Stimulated activated CD8-positive, alpha-beta memory T cell treated with anti-CD3 and anti-CD28 coated beads, Interleukin-12 subunit alpha, Interleukin-12 subunit beta, amount 100 ng/mL, for 24 hours (primary cell): Measurements from ENCODE around the gene DPP4.

ENCODE experiments used
- DNase-seq: peaks from one replicate; pipeline ENCODE4 v3.0.0-alpha.2; 2020; ENCODE audit errors: extremely low read depth

Gene DPP4

DNA sequence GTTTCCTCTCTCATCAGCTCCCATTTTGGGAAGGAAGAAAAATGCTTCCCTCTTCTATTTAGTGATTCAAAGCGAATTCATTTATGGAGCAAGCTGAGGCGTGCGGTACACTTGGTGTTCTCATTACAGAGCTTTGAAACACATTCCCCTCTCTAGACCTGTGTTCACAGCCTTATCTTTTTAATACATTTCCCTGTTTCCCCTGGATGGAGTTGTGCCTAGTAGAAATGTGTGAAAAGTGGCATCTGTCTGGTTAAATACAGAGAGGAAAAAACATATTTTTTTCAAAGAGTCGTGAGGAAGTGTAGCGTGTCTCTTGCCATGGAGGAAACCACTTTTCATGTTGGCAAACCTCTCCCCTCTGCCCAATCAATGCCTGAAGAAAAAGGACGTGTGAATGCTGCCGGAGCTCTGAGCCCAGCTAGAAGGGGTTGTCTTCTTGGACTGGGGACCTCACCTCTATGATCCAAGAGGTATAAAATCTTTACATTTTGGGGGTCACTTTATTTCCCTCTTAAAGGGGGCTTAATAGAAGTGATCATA is 52.4 kb downstream of the DPP4 start:
- DNase-seq: no peak

DNA sequence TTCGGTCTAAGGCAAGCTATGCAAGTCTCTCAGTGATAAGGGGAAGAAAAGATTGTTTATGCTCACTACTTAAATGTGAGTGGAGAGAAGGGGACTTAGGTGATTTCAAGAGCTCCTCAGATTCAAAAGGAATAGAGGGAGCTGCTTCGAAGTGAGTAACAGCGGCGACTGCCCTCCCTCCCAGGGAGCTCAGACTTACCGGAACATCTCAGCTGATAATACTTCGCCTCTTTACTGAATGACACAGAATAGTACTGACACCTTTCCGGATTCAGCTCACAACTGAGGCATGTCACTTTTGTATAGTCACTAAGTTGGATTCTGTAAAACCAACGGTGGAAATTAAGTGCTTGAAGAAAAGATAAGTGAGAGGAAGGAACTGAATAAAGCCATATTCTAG is 55.5 kb downstream of the DPP4 start:
- no peak for DNase-seq

DNA sequence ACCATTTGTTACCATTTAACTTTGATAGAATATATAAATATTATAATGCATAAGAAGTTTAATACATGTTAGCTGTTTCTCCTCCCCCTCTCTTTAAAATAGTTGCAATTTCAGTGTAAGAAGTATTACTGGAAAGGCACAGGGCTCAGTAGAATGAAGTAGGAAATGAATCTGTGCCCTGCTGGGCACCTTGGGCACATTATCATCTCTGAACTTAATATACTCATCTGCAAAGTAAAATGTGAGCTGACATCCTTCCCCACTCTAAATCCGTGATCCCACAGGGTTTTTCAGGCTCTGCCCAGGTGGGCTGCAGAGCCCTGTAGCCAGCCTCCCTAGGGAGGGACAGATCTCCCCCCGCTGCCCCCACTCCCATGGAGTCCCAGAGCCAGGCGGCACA is 56.8 kb downstream of the DPP4 start:
- no peak for DNase-seq

DNA sequence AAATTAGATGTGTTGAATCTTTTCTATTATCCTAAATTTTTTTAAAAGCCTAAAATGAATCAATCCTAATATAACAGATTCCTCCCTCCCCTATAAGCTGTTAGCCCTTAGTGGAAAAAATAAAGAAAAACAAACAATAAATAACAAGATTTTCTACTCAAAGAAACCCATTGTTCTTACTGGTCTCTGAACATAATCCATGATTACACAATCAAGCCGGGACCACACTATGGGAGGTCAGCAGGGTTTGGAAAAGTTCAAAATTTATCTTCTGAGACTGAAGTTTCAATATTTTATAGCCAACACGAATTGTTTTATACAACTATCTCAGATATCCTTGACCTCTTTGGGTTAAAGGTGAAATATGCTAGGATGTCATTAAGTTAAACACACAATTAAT is 57.9 kb downstream of the DPP4 start:
- no peak for DNase-seq

DNA sequence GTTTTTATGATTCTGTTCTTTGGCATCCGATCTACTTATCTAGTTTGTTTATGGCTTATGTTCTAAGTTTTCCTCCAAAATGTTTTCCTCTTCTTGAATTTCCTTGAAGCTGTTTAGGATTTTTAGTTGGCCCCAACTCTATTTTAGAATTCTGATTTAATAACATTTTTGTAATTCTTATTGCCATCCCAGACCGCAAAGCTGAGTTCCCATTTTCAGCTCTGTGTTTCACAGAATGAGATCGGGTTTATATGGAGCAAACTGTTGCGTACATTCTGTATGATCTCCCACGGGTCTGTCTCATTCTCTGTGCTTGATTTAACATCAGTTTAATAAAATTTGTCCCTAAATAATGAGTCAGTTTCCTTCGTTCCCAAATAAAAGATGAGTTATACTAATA is 59.3 kb downstream of the DPP4 start:
- no peak for DNase-seq

DNA sequence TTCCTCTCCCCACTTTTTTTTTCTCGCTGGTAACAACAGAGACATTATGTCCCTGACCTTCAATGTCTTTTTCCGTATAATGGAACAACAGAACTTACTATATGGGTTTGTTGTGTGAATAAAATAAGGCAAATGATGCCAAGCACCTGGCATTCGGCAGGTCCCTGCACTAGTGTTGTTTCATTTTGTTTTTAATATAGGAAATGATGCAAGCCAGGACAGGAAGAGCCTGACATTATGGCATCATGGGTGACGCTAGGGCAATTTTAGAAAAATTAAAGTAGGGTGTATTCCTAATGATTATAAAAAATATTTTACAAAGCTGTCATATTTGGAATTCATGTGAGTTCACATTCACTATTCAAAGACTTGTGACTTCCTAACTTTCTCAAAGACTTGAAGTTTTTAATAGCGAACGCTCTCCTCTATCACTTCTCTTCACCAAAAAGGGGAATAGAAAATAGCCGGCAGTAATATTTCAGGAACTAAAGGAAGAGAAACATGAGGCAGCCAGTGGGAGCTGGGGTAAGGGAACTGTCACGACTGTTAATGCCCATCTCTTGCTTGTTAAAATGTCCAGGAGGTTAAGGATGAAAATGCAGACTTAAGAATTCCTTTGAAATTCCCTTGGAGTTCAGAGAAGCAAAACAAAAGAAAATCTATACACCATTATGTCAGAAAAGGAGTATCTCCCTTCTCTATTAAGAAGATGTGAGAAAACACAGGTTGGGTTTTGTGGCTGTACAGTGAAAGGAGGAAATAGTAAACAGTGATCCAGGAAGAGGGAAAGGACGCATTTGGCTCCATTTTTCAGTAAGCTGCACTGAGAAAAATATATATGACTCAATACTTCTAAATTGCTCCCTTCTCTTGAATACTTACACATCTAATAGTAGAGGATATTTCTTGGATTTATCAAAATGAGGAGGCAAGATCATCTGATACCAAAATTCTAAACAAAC is 60.2 kb downstream of the DPP4 start:
- DNase-seq: no peak

DNA sequence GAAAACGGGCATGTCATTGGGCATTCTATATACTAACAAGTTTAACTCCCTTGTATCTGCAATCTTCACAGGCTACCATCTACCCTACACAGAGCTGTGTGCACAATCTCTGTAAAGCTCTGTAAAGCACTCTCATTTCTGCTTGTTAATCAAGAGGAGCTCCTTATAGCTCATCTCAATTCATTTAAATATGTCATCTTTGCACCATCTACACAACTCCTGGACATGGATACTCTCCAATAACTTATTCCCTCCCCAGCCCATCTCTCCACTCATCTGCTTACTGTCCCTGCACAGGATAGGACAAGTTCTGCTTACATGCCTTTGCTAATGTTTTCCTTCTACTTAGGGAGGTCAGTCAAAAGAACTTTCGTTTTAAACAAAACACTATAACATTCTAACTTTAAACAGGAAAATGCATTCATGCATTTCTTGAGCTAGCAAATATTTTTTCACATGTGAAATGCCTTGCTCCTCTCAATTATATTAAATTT is 61.4 kb downstream of the DPP4 start:
- no peak for DNase-seq

DNA sequence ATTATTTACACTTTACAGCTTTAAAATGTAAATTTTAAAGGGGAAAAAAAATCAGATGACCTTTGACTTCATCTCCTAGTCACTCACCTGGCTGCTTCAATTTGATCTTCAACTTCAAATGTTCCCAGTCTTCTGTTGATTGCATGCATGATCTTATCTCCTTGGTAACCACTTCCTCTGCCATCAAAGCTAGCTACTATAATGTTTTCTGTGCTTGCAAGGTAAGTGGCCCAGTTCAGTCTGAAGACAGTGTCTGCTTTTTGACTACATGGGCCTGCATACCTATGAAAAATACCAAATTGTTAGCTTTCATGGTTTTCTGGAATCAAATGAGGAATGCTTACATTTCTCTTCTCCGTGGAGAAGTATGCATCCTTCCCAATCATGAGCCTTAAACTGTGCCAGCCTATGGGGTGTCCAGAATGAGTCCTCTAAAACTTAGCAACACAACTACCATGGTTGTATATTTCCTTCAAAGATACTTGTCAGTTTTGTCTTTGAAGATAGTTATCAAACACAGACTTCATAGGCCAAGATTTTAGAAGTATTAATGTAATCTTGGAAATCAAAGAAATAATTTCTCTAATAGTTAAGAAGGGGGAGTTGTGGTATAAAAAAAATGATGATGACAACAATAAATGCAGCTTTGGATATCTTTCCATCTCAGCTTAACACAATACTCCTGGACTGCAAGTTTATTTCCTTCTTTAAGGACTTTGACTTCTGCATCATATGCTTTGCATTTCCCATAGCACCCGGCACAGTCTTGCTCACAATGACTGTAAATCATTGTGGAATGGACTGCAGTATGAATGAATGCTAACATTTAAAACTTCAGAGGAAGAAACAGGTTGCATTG is 62.1 kb downstream of the DPP4 start:
- no peak for DNase-seq

DNA sequence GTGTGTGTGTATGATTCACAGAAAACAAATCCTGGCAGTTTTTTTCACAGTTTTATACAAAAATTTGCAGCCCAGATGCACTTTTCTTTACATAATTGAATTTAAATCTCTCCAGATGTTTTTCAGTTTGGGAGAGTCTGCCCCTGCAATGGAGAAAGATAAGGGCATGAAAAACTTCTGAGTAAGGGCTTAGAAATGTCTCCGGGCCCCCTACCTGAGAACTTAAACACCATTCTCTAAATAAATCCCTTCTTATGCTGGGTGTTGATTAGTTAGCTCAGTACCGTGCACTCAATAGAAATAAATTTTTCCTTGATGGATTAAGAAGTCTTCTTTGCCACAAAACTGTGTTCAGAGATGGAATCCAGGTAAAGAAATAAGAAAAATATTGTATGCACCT is 64.5 kb downstream of the DPP4 start:
- DNase-seq: no peak

DNA sequence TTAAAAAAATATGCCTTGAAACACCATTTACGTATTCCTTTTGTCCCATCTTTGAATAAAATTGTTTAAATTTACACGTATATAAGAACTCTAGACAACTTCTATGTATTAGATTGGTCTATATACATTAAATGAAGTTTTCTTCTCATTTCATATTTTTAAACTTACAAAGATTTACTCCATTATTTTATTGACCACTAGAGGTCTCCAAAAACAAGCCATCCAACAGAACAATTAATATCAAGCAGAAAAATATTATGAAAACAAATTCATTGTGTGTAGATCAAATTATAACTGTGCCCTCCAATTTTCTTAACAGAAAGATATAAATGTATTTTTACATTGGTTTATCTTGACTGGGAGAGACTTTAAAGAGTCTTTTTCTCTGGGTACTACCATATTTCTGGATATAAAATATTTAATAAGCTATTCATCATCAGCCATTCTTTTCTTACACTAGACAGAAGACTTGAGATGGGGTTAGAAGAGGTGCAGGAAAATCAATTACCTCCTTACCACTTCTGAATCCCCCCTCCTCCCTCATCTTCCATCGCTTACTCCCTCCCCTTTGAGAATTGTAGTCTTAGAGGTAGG is 66.5 kb downstream of the DPP4 start:
- DNase-seq: no peak

DNA sequence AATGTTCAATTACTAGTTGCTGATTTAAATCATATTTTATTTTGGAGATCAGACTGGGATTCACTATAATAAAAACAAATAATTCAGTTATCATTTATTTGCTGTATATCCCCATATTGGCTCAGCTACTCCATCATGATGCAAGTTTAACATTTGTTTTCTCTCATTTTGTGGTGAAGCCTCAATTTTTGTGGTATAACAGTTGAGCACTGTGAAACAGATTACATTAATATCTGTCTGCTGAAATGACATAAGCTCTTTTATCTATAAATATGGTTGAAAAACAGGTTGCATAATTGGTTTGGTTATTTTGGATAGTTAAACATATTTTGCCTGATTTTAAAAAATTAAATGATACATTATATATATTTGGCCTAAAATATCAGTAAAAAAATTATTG is 67.7 kb downstream of the DPP4 start:
- DNase-seq: no peak

DNA sequence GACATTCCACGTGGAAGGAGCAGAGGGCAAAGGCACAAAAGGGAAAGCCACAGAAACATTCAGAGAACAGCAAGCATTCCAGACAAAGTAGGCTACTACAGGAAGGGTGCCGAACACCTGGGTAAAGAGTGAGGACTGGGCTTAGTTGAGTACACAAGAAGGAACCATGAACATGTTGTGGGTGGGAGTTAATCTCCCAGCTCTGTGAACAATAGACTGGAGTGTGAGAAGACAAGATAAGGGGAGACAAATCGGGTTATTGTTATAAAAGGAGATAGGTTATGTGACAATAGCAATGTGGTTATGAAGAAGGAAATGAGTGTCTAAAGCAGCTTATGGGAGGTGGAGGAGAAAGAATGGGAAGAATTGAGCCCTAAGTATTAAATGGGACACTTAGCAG is 70.0 kb downstream of the DPP4 start:
- no peak for DNase-seq

DNA sequence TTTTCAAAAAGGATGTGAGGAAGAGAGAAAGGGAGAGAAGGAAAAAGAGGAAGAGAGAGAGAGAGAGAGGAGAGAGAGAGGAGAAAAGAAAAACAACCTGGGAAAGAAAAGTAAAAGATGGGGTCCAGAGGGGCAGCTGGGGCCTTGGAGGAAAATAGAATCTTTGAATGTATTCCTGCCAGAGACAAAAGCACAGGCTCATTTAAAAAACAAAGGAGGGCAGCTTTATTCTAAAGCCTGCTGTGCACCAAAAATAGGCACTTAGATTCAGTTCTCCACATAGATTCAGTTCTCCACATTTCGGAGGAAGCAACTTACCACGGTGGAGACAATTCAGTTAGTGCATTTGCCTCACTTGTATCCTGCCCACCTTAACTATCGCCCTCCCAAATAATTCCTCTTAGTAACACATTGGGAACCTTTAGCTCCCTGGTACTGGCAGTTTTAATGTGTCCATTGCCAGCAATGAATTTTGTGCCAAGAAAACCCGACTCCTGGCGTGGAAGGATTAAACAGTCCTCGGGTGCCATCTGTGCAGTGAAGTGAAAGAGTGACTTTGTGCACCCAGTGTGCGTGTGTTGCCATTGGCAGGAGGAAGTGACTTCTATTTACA is 71.3 kb downstream of the DPP4 start:
- DNase-seq: no peak

DNA sequence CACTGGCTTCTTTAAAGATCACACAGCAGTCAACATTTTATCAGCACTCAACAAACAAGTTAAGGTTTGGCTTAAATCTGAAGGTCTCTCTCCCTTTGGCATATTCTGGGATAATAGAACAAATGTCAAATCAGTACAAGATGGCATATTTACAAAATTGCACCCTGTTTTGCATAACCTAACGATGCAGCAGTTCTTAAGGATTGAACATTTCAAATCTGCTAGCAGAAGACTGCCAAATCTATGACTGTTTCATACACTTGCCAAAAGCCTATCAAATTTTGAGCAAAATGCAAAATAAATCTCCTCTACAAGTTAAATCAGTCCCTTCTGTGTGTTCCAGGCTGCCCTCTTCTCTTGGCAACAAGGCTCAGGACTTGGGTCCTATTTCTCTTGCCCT is 73.6 kb downstream of the DPP4 start:
- DNase-seq: no peak

DNA sequence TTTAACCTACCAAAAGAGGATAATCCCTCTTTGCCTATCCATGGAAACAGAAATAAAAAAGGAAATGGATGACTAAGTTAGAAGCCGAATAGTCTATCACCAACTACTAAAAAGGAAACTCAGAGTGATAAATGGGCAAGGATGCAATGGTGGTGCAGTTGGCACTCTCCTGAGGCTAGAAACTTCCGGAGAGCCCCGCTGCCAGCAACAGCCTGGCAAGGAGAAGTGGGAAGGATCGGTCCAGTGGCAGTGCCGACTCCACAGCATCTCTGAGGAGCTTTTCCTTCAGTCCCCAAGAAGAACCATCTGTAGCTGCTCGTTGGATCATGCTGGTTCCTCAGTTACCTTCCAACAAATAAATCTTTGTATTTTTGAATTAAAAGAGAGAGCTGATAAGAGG is 74.7 kb downstream of the DPP4 start:
- no peak for DNase-seq

DNA sequence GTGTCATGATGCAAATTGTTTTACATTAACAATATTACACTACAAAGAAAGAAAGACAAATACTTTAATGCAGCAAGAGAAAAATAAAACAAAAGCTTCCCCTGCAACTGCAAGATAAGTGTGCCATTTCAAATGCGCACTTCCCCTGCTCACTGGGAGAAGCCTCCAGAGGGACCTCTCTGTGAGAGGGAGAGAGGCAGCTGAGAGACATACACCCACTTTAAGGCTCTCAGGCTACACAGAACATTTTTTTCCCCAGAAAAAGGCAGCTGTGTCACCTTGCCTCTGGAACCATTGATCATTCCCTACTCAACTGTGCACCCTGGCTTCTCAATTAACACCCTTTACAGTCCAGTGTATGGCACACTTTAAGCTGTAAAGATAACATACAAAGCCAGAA is 75.2 kb downstream of the DPP4 start:
- no peak for DNase-seq

DNA sequence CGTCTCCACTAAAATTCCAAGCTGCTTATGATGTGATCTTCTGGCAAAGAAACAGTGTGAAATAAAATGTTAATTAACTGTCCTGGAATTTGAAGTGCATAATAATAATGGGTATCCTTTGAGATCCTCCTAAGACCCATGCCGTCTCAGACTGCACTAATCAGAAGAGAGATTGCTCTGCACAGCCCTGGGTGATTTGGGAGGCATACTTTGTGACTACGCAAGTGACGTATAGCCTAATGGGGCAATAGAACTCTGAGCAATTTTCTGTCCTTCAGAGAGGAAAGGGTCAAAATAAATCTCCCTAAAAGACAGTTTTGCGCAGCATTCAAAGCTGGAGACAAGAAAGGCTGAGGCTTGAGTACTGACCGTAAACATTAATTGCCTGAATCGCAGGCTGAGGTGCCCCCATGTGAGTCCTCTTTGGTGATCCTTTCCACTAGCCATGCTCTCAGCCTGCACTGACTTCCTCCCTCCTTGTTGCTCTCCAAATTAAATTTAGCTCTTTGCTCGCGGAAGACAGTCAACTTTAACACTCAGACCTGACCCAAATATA is 76.0 kb downstream of the DPP4 start:
- no peak for DNase-seq

DNA sequence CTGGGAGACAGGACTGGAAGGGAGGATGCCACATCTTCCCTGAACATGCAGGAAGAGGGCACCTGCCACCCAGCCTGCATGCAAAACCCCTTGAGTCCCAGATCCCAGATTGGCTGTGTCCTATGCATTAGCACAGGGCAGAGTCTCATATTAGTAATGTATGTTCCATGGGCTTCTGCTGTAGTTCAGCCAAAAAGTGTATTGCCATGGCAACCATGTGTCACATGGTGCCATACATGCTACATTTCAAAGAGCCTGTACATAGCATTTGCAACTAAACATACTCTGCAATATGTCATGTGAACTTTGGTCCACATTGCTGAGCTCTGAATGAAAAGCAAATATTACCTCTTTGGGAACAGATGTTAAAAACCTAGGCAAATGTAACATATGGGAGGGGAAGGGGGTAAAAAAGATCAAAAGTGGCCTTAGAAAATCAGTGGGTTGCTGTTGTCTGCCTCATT is 78.4 kb downstream of the DPP4 start:
- no peak for DNase-seq

DNA sequence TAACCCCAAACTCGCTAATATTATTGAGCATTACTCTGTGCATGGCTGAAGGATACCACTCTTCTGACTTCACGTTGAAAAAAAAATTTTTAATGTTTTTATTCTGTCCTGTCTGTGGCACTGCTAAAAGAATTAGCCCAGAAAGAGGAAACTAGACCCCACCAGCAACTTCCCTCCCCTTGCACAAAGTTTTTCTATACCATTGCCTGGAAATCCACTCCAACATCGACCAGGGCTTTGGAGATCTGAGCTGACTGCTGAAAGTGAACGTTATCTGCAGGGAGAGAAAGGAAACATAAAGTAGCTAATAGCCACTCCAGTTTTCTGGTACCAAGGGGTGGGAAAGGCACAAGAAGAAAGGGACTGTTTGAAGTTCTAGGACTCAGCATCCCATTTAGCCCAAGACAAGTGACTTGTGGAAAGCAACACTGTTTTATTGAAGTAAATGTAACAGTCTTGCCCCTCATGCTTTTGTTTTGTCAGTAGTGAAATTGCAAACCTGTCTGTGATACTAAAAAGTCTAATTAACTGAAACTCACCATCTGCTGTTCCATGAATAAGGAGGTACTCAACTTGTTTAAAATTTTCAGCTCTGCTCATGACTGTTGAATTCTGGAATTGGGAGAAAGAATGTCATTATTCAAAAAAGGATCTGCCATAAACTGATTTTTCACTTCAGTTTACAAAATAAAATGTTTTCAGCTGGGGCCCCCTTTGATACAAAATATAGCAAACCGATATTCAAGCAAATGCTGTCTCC is 79.1 kb downstream of the DPP4 start:
- DNase-seq: no peak

DNA sequence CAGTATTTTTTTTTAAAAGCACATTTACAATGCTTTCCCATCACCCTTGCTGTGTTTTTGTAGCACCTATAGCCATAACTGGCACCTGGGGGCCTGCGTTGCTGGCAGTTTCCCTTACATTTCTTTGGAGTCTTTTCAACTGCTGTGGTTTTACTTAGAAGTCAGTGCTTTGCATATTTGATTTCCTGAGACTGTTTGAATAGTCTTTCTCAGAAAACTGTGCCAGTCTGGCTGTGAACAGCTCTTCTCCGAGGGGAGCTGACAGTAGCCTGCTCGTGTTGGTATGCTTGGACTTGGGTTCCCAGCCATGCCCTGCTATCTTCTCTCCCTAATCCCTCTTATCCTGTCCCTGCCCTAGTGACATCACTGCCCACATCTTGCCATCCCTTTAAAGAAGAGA is 81.5 kb downstream of the DPP4 start:
- DNase-seq: peak; percentile 5
